ENCODE measurements around the gene USP3. TPM values are rescaled to one million over a fixed set of nuclear protein-coding genes. Genes with fewer than 3 reads are reported as not detected.

USP3 gene
- total RNA-seq, 1 donor from 2014 or later, result 46.3 TPM

- TF ChIP-seq CTCF (IDR thresholded peaks at IDR 0.05; ENCODE audit: insufficient read depth, low read length, poor library complexity, severe bottlenecking), result no peak
- DNase-seq (ENCODE audit: low read depth), result no peak
- Histone ChIP-seq H3K36me3 (ENCODE audit: control insufficient read depth, insufficient read depth, low read length) (no peaks in the 10 kb centered on the region), H3K27me3 (ENCODE audit: control insufficient read depth, insufficient read depth, low read length) (no peaks in the 10 kb centered on the region), H3K4me3 (ENCODE audit: low read depth, low read length) (no peak overlapping the region)
These were observed 43.9 kb upstream of the USP3 start for GRCh38 chr15:63460210-63461155.

- H3K4me3 ChIP-seq (ENCODE audit: low read depth, low read length), result no peak overlapping the region
- TF ChIP-seq CTCF (IDR thresholded peaks at IDR 0.05; ENCODE audit: insufficient read depth, low read length, poor library complexity, severe bottlenecking), result peak; percentile 29
- DNase-seq (ENCODE audit: low read depth), result no peak
- no peaks in the 10 kb centered on the region for H3K36me3 ChIP-seq (ENCODE audit: control insufficient read depth, insufficient read depth, low read length)
- no peaks in the 10 kb centered on the region for H3K27me3 ChIP-seq (ENCODE audit: control insufficient read depth, insufficient read depth, low read length)
These were observed 43.0 kb upstream of the USP3 start for GRCh38 chr15:63461230-63461985.

- no peaks in the 10 kb centered on the region for H3K36me3 ChIP-seq (ENCODE audit: control insufficient read depth, insufficient read depth, low read length)
- no peak for DNase-seq (ENCODE audit: low read depth)
- H3K4me3 ChIP-seq (ENCODE audit: low read depth, low read length), result no peak overlapping the region
- TF ChIP-seq CTCF (IDR thresholded peaks at IDR 0.05; ENCODE audit: insufficient read depth, low read length, poor library complexity, severe bottlenecking), result no peak
- no peaks in the 10 kb centered on the region for H3K27me3 ChIP-seq (ENCODE audit: control insufficient read depth, insufficient read depth, low read length)
These were observed 42.3 kb upstream of the USP3 start for GRCh38 chr15:63462088-63462487.

GRCh38 chr15:63463036-63463435 lies 41.4 kb upstream of the USP3 start:
- TF ChIP-seq CTCF (IDR thresholded peaks at IDR 0.05; ENCODE audit: insufficient read depth, low read length, poor library complexity, severe bottlenecking), result no peak
- no peak for DNase-seq (ENCODE audit: low read depth)
- no peak overlapping the region for H3K4me3 ChIP-seq (ENCODE audit: low read depth, low read length)
- H3K36me3 ChIP-seq (ENCODE audit: control insufficient read depth, insufficient read depth, low read length), result no peaks in the 10 kb centered on the region
- no peaks in the 10 kb centered on the region for H3K27me3 ChIP-seq (ENCODE audit: control insufficient read depth, insufficient read depth, low read length)

GRCh38 chr15:63463793-63464192 lies 40.6 kb upstream of the USP3 start:
- TF ChIP-seq CTCF (IDR thresholded peaks at IDR 0.05; ENCODE audit: insufficient read depth, low read length, poor library complexity, severe bottlenecking), result no peak
- Histone ChIP-seq H3K4me3 (ENCODE audit: low read depth, low read length) (no peak overlapping the region), H3K36me3 (ENCODE audit: control insufficient read depth, insufficient read depth, low read length) (no peaks in the 10 kb centered on the region), H3K27me3 (ENCODE audit: control insufficient read depth, insufficient read depth, low read length) (no peaks in the 10 kb centered on the region)
- DNase-seq (ENCODE audit: low read depth), result no peak
